GM12878 (cell line): Measurements from ENCODE around the gene RFPL2. TPM values are rescaled to one million over a fixed set of nuclear protein-coding genes. Genes with fewer than 3 reads are reported as not detected.

Source experiments
- ATAC-seq: fragments of 200-7000 bp; cut with Tn5 transposase; 3 replicates; pipeline ENCODE4 v1.9.1; 2020; ENCODE audit warnings: mild to moderate bottlenecking, moderate library complexity
- BruUV-seq: library from RNA; stranded (reverse); fragments of 400-500 nt; replicated peaks from 2 replicates; lab custom pipeline; 2021; lab: Mats Ljungman, UMichigan
- CTCF ChIA-PET: fragments of 300-600 bp; sonication (Branson Sonifier 250); formaldehyde crosslinking; extraction: SDS; loops from one replicate; lab custom pipeline; 2021; ENCODE audit warnings: inconsistent platforms; lab: Yijun Ruan, JAX
- POLR2A ChIA-PET: fragments of 350-600 bp; formaldehyde crosslinking; extraction: SDS; loops from one replicate; lab custom pipeline; 2021; ENCODE audit warnings: inconsistent platforms; lab: Charles Lee
- RAD21 ChIA-PET: fragments of 300-600 bp; sonication (Branson Sonifier 250); formaldehyde crosslinking; loops from one replicate; lab custom pipeline; 2023; ENCODE audit warnings: antibody characterized with exemption; ENCODE audit not compliant: unreplicated experiment; lab: Charles Lee
- SMC1A ChIA-PET: fragments of 300-600 bp; sonication (Branson Sonifier 250); formaldehyde crosslinking; loops from one replicate; lab custom pipeline; 2023; ENCODE audit not compliant: unreplicated experiment, uncharacterized antibody; lab: Charles Lee
- DNase-seq: peaks from one replicate; pipeline ENCODE4 v3.0.0-alpha.2; 2011; ENCODE audit warnings: low read depth, low spot score
- FAIRE-seq: peaks from 3 replicates; lab custom pipeline; 2011; peaks lifted over from hg19 to GRCh38; lab: Jason Lieb, UNC
- H2AFZ ChIP-seq: 2 replicates; pipeline ENCODE4 v1.6.0; 2011; ENCODE audit warnings: low read depth, low read length, control low read depth; ENCODE audit not compliant: control insufficient read depth
- H3K27ac ChIP-seq: 2 replicates; pipeline ENCODE4 v1.5.1; 2011; ENCODE audit warnings: control low read depth; ENCODE audit not compliant: control insufficient read depth, insufficient read depth
- H3K27me3 ChIP-seq, 2 experiments: replicated peaks in 1 of 2; 2 replicates each; pipeline versions ENCODE4 v1.6.0 to v1.6.1; 2011; ENCODE audit warnings: low read length in 1 of 2; ENCODE audit not compliant: control insufficient read depth in 2 of 2, insufficient read depth in 2 of 2
- H3K36me3 ChIP-seq, 2 experiments: 2 replicates each; pipeline ENCODE4 v1.5.1; 2011; ENCODE audit warnings: low read length in 1 of 2; ENCODE audit not compliant: control insufficient read depth in 2 of 2, insufficient read depth in 2 of 2
- H3K4me1 ChIP-seq: 2 replicates; pipeline ENCODE4 v1.6.1; 2011; ENCODE audit warnings: mild to moderate bottlenecking, low read length, moderate library complexity, mixed read lengths; ENCODE audit not compliant: control insufficient read depth, insufficient read depth
- H3K4me2 ChIP-seq: 2 replicates; pipeline ENCODE4 v1.6.0; 2011; ENCODE audit warnings: control low read depth; ENCODE audit not compliant: control insufficient read depth, insufficient read depth
- H3K4me3 ChIP-seq: fragments of 200-600 bp; sonication (generic); 2 replicates; pipeline ENCODE4 v1.5.1; 2016
- H3K79me2 ChIP-seq: 2 replicates; pipeline ENCODE4 v1.6.0; 2011; ENCODE audit warnings: low read length; ENCODE audit not compliant: control insufficient read depth, insufficient read depth
- H3K9ac ChIP-seq: 2 replicates; pipeline ENCODE4 v1.8.0; 2011; ENCODE audit warnings: low read length, control low read depth, mixed read lengths; ENCODE audit not compliant: control insufficient read depth, insufficient read depth
- H3K9me3 ChIP-seq: replicated peaks from 3 replicates; pipeline ENCODE4 v1.5.1; 2011; ENCODE audit warnings: mild to moderate bottlenecking, low read length; ENCODE audit not compliant: control insufficient read depth, insufficient read depth
- H4K20me1 ChIP-seq: 2 replicates; pipeline ENCODE4 v1.6.0; 2011; ENCODE audit not compliant: control insufficient read depth, insufficient read depth
- CBX5 ChIP-seq: sonication (generic); IDR thresholded peaks from 2 replicates; pipeline ENCODE4 v1.6.1; 2016; ENCODE audit warnings: low read depth, moderate library complexity, mild to moderate bottlenecking, inconsistent platforms
- GATAD2B ChIP-seq: fragments of 450-650 bp; conservative IDR thresholded peaks from 2 replicates; pipeline ENCODE4 v1.6.1; 2017; ENCODE audit warnings: low read depth, mild to moderate bottlenecking, moderate library complexity
- KAT2A ChIP-seq: conservative IDR thresholded peaks from 2 replicates; pipeline ENCODE4 v1.6.1; 2011; ENCODE audit warnings: low read depth, low read length; ENCODE audit not compliant: control insufficient read depth
- NR2F1 ChIP-seq: fragments of 450-650 bp; conservative IDR thresholded peaks from 2 replicates; pipeline ENCODE4 v1.6.1; 2017; ENCODE audit warnings: mild to moderate bottlenecking
- NRF1 ChIP-seq: conservative IDR thresholded peaks from 2 replicates; pipeline ENCODE4 v1.6.1; 2011; ENCODE audit warnings: mild to moderate bottlenecking, low read depth, low read length, improper control_type of control experiment
- SREBF2 ChIP-seq: IDR thresholded peaks from 2 replicates; pipeline ENCODE4 v1.6.1; 2012; ENCODE audit warnings: mild to moderate bottlenecking, low read length
- TCF12 ChIP-seq: IDR thresholded peaks from 2 replicates; pipeline ENCODE4 v1.6.1; 2011; ENCODE audit warnings: low read depth, mild to moderate bottlenecking, low read length
- WRNIP1 ChIP-seq: IDR thresholded peaks from 2 replicates; pipeline ENCODE4 v1.6.1; 2011; ENCODE audit warnings: low read depth, low read length, improper control_type of control experiment, borderline replicate concordance
- YBX1 ChIP-seq: fragments of 450-650 bp; IDR thresholded peaks from 2 replicates; pipeline ENCODE4 v1.6.1; 2016; ENCODE audit warnings: antibody characterized with exemption
- ZNF207 ChIP-seq: fragments of 450-650 bp; IDR thresholded peaks from 2 replicates; pipeline ENCODE4 v1.6.1; 2014; ENCODE audit warnings: antibody characterized with exemption, mild to moderate bottlenecking, borderline replicate concordance
- ZSCAN29 ChIP-seq: fragments of 450-650 bp; IDR thresholded peaks from 2 replicates; pipeline ENCODE4 v1.6.1; 2017; ENCODE audit warnings: mild to moderate bottlenecking, moderate library complexity
- WGBS: methylation state at CpG from one replicate; pipeline ENCODE4 v1.1.6; 2016; ENCODE audit warnings: low lambda C conversion rate; ENCODE audit not compliant: insufficient replicate concordance, insufficient coverage; ENCODE audit errors: missing lambda C conversion rate; 5-methylcytosine and 5-hydroxymethylcytosine counted together
- in situ Hi-C: fragments of 300-500 bp; cut with MboI; formaldehyde crosslinking; loops from 9 replicates; pipeline ENCODE4 v1.14.3; 2018; ENCODE audit warnings: mixed read lengths
- intact Hi-C: fragments of 100-400 bp; cut with micrococcal nuclease; formaldehyde crosslinking; loops from one replicate; pipeline ENCODE4 v1.14.2; 2022; ENCODE audit not compliant: unreplicated experiment
- polyA plus RNA-seq, 11 experiments: library from polyadenylated mRNA; depleted of rRNA in 4 of 11; unstranded in 6 of 11; stranded (reverse) in 5 of 11; fragments of >200 nt; fragmentation: Nextera tagmentation in 4 of 11; fragmentation: Illumina TruSeq in 1 of 11; extraction: Ambion mirVana in 4 of 11; extraction: Trizol in 1 of 11; gene quantifications; 1 replicate in 1 of 11; 2 replicates in 10 of 11; pipeline versions ENCODE4 v1.2.1 to v1.2.3, GENCODE V29; 2011 to 2016; ENCODE audit warnings: inconsistent platforms in 2 of 11, missing spikeins in 2 of 11, low read depth in 1 of 11
- total RNA-seq, 4 experiments: library from RNA; depleted of rRNA in 3 of 4; stranded (reverse); fragments of >200 nt in 3 of 4; fragmentation: Illumina TruSeq in 1 of 4; extraction: Trizol in 1 of 4; gene quantifications; 2 replicates each; pipeline versions ENCODE4 v1.2.1 to v1.2.3, GENCODE V29; 2013 to 2021
- TF ChIP-seq, protein P1 (sequence below): fragments of 450-650 bp; IDR thresholded peaks from 2 replicates; pipeline ENCODE4 v1.6.1; 2016; ENCODE audit warnings: mild to moderate bottlenecking, moderate library complexity, borderline replicate concordance
- TF ChIP-seq, protein P2 (sequence below): fragments of 450-650 bp; IDR thresholded peaks from 2 replicates; pipeline ENCODE4 v1.6.1; 2016; ENCODE audit warnings: mild to moderate bottlenecking
- TF ChIP-seq, protein P3 (sequence below): fragments of 450-650 bp; formaldehyde crosslinking; IDR thresholded peaks from 2 replicates; pipeline ENCODE4 v1.4.0; 2022; ENCODE audit warnings: mild to moderate bottlenecking, moderate library complexity

Gene RFPL2
- total and polyA plus RNA-seq, 10 of the 15 experiments (the other 5 are each of a cell fraction or from before 2014, with no cell fraction given): not detected

DNA sequence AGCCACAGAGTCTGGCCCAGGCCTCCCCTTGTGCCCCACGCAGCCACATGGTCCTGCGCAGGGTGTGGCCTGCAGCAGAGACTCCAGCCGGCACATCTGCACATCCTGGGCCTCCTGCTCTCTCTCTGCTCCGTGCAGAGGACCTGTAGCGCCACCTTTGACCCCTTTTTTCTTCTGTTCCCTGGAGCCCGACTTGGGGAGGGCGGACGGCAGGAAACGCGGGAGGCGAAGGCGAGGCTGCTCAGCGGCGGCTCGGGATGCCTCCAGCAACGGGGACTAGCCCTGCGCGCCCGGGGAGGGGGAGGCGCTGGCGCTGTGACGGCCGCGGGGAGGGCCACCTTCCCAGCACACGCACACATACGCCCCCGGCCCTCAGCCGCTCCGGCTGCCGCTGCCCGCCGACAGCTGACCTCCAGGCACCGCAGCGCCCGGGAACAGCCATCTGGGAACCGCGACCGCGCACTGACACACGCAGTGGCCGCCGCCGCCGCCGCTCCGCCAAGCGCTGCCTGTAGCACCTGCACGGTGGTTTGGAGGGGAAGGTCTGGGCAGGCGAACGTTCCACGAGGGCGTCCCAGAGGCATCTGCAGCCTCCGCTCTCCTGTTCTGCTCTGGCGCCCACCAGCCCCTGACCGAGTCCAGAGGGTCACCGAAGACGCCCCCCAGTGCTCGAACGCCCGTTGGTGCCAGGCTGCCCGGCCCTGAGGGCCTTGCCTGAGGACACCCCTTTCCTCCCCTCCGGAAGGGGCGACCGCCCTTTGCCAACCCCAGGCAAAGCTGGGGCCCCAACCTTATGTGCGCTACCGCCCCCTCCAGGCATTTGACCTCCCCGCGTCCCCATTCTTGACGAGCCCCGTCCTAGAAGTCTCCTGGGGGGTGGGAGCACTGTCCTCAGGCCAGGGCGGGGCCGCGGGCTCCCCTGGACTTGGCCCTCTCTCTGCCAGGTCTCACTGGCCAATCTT lies 28.9 kb downstream of the RFPL2 start:
- in situ Hi-C loops: no loop called here
- ChIA-PET RAD21 (no interaction called here), POLR2A (no interaction called here), SMC1A (no interaction called here), CTCF (no interaction called here)
- no peaks in the 10 kb centered on the region for H4K20me1 ChIP-seq
- H3K4me2 ChIP-seq: no peak overlapping the region
- ATAC-seq (no peak), FAIRE-seq (no peak), DNase-seq (no peak)
- 29% methylated on average over 66 of the region's 73 CpGs for WGBS
- no peak overlapping the region for H3K27ac ChIP-seq
- H3K27me3 ChIP-seq: peaks cover 0 to 4% of the 10 kb centered on the region in 2 experiments; a peak in 2 of 4 replicates
- no peak overlapping the region for H3K4me3 ChIP-seq
- no peaks in the 10 kb centered on the region for H3K9me3 ChIP-seq
- intact Hi-C loops: no loop called here
- H3K4me1 ChIP-seq: no peaks in the 10 kb centered on the region
- BruUV-seq: no TSS peak
- no peak overlapping the region for H2AFZ ChIP-seq
- H3K36me3 ChIP-seq: no peaks in the 10 kb centered on the region
- no peaks in the 10 kb centered on the region for H3K79me2 ChIP-seq
- no peak overlapping the region for H3K9ac ChIP-seq
- TF ChIP-seq NRF1 (no peak), YBX1 (no peak), GATAD2B (no peak), TCF12 (no peak), ZSCAN29 (no peak), CBX5 (no peak), NR2F1 (no peak), WRNIP1 (no peak), SREBF2 (no peak), KAT2A (no peak), ZNF207 (no peak)
- TF ChIP-seq, protein P1, sequence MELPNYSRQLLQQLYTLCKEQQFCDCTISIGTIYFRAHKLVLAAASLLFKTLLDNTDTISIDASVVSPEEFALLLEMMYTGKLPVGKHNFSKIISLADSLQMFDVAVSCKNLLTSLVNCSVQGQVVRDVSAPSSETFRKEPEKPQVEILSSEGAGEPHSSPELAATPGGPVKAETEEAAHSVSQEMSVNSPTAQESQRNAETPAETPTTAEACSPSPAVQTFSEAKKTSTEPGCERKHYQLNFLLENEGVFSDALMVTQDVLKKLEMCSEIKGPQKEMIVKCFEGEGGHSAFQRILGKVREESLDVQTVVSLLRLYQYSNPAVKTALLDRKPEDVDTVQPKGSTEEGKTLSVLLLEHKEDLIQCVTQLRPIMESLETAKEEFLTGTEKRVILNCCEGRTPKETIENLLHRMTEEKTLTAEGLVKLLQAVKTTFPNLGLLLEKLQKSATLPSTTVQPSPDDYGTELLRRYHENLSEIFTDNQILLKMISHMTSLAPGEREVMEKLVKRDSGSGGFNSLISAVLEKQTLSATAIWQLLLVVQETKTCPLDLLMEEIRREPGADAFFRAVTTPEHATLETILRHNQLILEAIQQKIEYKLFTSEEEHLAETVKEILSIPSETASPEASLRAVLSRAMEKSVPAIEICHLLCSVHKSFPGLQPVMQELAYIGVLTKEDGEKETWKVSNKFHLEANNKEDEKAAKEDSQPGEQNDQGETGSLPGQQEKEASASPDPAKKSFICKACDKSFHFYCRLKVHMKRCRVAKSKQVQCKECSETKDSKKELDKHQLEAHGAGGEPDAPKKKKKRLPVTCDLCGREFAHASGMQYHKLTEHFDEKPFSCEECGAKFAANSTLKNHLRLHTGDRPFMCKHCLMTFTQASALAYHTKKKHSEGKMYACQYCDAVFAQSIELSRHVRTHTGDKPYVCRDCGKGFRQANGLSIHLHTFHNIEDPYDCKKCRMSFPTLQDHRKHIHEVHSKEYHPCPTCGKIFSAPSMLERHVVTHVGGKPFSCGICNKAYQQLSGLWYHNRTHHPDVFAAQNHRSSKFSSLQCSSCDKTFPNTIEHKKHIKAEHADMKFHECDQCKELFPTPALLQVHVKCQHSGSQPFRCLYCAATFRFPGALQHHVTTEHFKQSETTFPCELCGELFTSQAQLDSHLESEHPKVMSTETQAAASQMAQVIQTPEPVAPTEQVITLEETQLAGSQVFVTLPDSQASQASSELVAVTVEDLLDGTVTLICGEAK: no peak
- TF ChIP-seq, protein P2, sequence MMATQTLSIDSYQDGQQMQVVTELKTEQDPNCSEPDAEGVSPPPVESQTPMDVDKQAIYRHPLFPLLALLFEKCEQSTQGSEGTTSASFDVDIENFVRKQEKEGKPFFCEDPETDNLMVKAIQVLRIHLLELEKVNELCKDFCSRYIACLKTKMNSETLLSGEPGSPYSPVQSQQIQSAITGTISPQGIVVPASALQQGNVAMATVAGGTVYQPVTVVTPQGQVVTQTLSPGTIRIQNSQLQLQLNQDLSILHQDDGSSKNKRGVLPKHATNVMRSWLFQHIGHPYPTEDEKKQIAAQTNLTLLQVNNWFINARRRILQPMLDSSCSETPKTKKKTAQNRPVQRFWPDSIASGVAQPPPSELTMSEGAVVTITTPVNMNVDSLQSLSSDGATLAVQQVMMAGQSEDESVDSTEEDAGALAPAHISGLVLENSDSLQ: no peak
- TF ChIP-seq, protein P3, sequence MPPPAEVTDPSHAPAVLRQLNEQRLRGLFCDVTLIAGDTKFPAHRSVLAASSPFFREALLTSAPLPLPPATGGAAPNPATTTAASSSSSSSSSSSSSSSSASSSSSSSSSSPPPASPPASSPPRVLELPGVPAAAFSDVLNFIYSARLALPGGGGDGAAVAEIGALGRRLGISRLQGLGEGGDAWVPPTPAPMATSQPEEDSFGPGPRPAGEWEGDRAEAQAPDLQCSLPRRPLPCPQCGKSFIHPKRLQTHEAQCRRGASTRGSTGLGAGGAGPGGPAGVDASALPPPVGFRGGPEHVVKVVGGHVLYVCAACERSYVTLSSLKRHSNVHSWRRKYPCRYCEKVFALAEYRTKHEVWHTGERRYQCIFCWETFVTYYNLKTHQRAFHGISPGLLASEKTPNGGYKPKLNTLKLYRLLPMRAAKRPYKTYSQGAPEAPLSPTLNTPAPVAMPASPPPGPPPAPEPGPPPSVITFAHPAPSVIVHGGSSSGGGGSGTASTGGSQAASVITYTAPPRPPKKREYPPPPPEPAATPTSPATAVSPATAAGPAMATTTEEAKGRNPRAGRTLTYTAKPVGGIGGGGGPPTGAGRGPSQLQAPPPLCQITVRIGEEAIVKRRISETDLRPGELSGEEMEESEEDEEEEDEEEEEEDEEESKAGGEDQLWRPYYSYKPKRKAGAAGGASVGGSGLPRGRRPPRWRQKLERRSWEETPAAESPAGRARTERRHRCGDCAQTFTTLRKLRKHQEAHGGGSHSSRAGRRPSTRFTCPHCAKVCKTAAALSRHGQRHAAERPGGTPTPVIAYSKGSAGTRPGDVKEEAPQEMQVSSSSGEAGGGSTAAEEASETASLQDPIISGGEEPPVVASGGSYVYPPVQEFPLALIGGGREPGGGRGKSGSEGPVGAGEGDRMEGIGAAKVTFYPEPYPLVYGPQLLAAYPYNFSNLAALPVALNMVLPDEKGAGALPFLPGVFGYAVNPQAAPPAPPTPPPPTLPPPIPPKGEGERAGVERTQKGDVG (CRISPR knock-in tag): no peak
